Endothelial cell of umbilical vein (primary cell): ENCODE measurements around the gene CAMP. TPM values are rescaled to one million over a fixed set of nuclear protein-coding genes. Genes with fewer than 3 reads are reported as not detected.

Source experiments
- BruUV-seq: library from RNA; stranded (reverse); fragments of 400-500 nt; replicated peaks from 2 replicates; lab custom pipeline; 2021; lab: Mats Ljungman, UMichigan
- CTCF ChIA-PET: fragments of 300-600, 350-600 bp; sonication (Branson Sonifier 250); formaldehyde crosslinking; loops from one replicate; lab custom pipeline; 2021; ENCODE audit warnings: antibody characterized with exemption, inconsistent platforms; lab: Charles Lee
- POLR2A ChIA-PET: fragments of 300-600, 350-600 bp; sonication (Branson Sonifier 250); formaldehyde crosslinking; loops from one replicate; lab custom pipeline; 2021; ENCODE audit warnings: antibody characterized with exemption, inconsistent platforms; lab: Charles Lee
- DNase-seq: peaks from one replicate; pipeline ENCODE4 v3.0.0-alpha.2; 2011; ENCODE audit warnings: low read depth, low spot score
- FAIRE-seq: peaks from 2 replicates; lab custom pipeline; 2011; peaks lifted over from hg19 to GRCh38; lab: Jason Lieb, UNC
- H2AFZ ChIP-seq: 2 replicates; pipeline ENCODE4 v1.6.0; 2012; ENCODE audit warnings: low read depth, low read length, control low read depth, inconsistent platforms
- H3K27ac ChIP-seq: 2 replicates; pipeline ENCODE4 v1.5.1; 2011; ENCODE audit warnings: low read depth, mild to moderate bottlenecking, control low read depth, low read length, moderate library complexity; ENCODE audit not compliant: insufficient read depth
- H3K27me3 ChIP-seq, 2 experiments: 2 replicates each; pipeline versions ENCODE4 v1.6.0 to v1.6.1; 2011; ENCODE audit warnings: low read length in 2 of 2, mixed read lengths in 1 of 2; ENCODE audit not compliant: control insufficient read depth in 2 of 2, insufficient read depth in 2 of 2
- H3K36me3 ChIP-seq, 2 experiments: 2 replicates in 1 of 2; 3 replicates in 1 of 2; pipeline ENCODE4 v1.5.1; 2011; ENCODE audit warnings: low read length in 2 of 2, mild to moderate bottlenecking in 1 of 2, moderate library complexity in 1 of 2; ENCODE audit not compliant: control insufficient read depth in 2 of 2, insufficient read depth in 2 of 2; ENCODE audit errors: extremely low read depth in 1 of 2
- H3K4me1 ChIP-seq: 3 replicates; pipeline ENCODE4 v1.5.1; 2011; ENCODE audit warnings: mild to moderate bottlenecking, low read length; ENCODE audit not compliant: control insufficient read depth, insufficient read depth; ENCODE audit errors: extremely low read depth
- H3K4me2 ChIP-seq: 2 replicates; pipeline ENCODE4 v1.6.1; 2011; ENCODE audit warnings: low read length, control low read depth, mixed read lengths; ENCODE audit not compliant: insufficient read depth
- H3K4me3 ChIP-seq, 3 experiments: fragments of 200-600 bp in 1 of 3; sonication (generic), shearing (Covaris generic) in 1 of 3; replicated peaks in 1 of 3; 2 replicates each; pipeline ENCODE4 v1.5.1; 2011 to 2016; ENCODE audit warnings: control low read depth in 3 of 3, low read length in 3 of 3, mild to moderate bottlenecking in 2 of 3, inconsistent platforms in 1 of 3, low read depth in 1 of 3, moderate library complexity in 1 of 3; ENCODE audit not compliant: insufficient read depth in 1 of 3
- H3K79me2 ChIP-seq: 2 replicates; pipeline ENCODE4 v1.6.0; 2012; ENCODE audit warnings: low read length, inconsistent platforms; ENCODE audit not compliant: control insufficient read depth, insufficient read depth
- H3K9ac ChIP-seq: replicated peaks from 2 replicates; pipeline ENCODE3; 2011; ENCODE audit warnings: low read length, control low read depth; ENCODE audit not compliant: insufficient read depth; ENCODE audit errors: extremely low read depth
- H3K9me1 ChIP-seq: replicated peaks from 3 replicates; pipeline ENCODE4 v1.6.0; 2011; ENCODE audit warnings: mild to moderate bottlenecking, low read length; ENCODE audit not compliant: control insufficient read depth, insufficient read depth; ENCODE audit errors: extremely low read depth
- H3K9me3 ChIP-seq: replicated peaks from 2 replicates; pipeline ENCODE4 v1.5.1; 2012; ENCODE audit warnings: low read length, inconsistent platforms; ENCODE audit not compliant: control insufficient read depth, insufficient read depth
- H4K20me1 ChIP-seq: replicated peaks from 2 replicates; pipeline ENCODE3; 2011; ENCODE audit warnings: mild to moderate bottlenecking, low read length; ENCODE audit not compliant: control insufficient read depth, insufficient read depth; ENCODE audit errors: extremely low read depth
- EZH2 ChIP-seq: IDR thresholded peaks from 2 replicates; pipeline ENCODE4 v1.6.1; 2012; ENCODE audit warnings: borderline replicate concordance, low read depth, mild to moderate bottlenecking, moderate library complexity, low read length, inconsistent platforms; ENCODE audit not compliant: severe bottlenecking
- FOS ChIP-seq: IDR thresholded peaks from 2 replicates; pipeline ENCODE4 v1.6.1; 2011; ENCODE audit warnings: mild to moderate bottlenecking, low read length, moderate library complexity, borderline replicate concordance; ENCODE audit not compliant: insufficient read depth
- GATA2 ChIP-seq: IDR thresholded peaks from 2 replicates; pipeline ENCODE4 v1.7.0; 2011; ENCODE audit warnings: low read depth, mild to moderate bottlenecking, moderate library complexity, mixed read lengths, low read length; ENCODE audit not compliant: insufficient read length, insufficient read depth
- JUN ChIP-seq: IDR thresholded peaks from 2 replicates; pipeline ENCODE4 v1.6.1; 2011; ENCODE audit warnings: borderline replicate concordance, low read depth; ENCODE audit not compliant: insufficient read length, insufficient read depth
- MYC ChIP-seq: IDR thresholded peaks from one replicate; pipeline ENCODE4 v1.6.1; 2011; ENCODE audit warnings: mild to moderate bottlenecking, low read depth, low read length
- POLR2A ChIP-seq: IDR thresholded peaks from 2 replicates; pipeline ENCODE4 v1.6.1; 2012; ENCODE audit warnings: low read depth, mild to moderate bottlenecking, control low read depth, low read length
- POLR2AphosphoS5 ChIP-seq: IDR thresholded peaks from 2 replicates; pipeline ENCODE4 v1.6.1; 2012; ENCODE audit warnings: low read depth, mild to moderate bottlenecking, control low read depth, low read length, moderate library complexity; ENCODE audit not compliant: insufficient read depth
- dilution Hi-C: fragments of 300-500 bp; cut with MboI; formaldehyde crosslinking; loops from one replicate; pipeline ENCODE4 v1.15.0; 2019; ENCODE audit warnings: low sequenced_read_pairs; ENCODE audit not compliant: extremely low pct_ligation_motif_present
- intact Hi-C: fragments of 100-400 bp; cut with micrococcal nuclease; formaldehyde crosslinking; loops from one replicate; pipeline ENCODE4 v1.10.0; 2022
- polyA plus RNA-seq, 4 experiments: library from polyadenylated mRNA; depleted of rRNA in 3 of 4; stranded (reverse) in 3 of 4; unstranded in 1 of 4; fragments of >200 nt; gene quantifications; 2 replicates each; pipeline versions ENCODE4 v1.2.1 to v1.2.3, GENCODE V29; 2011 to 2012; ENCODE audit warnings: missing spikeins in 1 of 4
- total RNA-seq: library from RNA; stranded (reverse); gene quantifications from 2 replicates; pipeline ENCODE4 v1.2.3, GENCODE V29; 2021
- TF ChIP-seq, protein P1 (sequence below): IDR thresholded peaks from 2 replicates; pipeline ENCODE4 v1.6.1; 2011; ENCODE audit not compliant: insufficient read depth, insufficient read length
- TF ChIP-seq, protein P2 (sequence below), 2 donors: IDR thresholded peaks; 1 replicate in 1 of 2; 2 replicates in 1 of 2; pipeline ENCODE4 v1.5.1; 2011; ENCODE audit warnings: low read length in 2 of 2, mild to moderate bottlenecking in 2 of 2, moderate library complexity in 2 of 2, control low read depth in 1 of 2, inconsistent platforms in 1 of 2, low read depth in 1 of 2; ENCODE audit not compliant: insufficient read depth in 1 of 2; ENCODE audit errors: extremely low read depth in 1 of 2

The CAMP gene
- total and polyA plus RNA-seq, 2 donors (not counting 3 experiments of a cell fraction or from before 2014, with no cell fraction given), result not detected

DNA sequence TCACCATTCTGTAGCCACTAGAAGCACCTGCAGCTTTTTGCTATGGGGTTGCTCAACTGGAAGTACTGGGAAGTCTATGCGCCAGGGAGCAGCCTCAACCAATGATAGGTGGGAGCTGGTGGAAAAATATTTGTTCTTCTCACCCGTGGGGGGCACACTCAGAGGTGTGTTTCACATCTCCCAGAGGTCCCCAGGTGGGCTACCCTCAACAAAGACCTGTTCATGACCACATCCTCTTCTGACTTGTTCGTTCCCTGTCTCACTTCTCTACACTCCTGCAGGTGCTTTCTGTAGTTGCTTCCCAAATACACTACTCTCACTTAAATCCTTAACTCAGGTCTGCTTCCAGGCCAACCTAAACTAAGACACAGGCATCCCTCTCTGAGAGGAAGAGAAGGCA is 3.6 kb downstream of the CAMP start:
- dilution Hi-C loops (no loop called here), intact Hi-C loops (no loop called here)
- Histone ChIP-seq H2AFZ (no peak overlapping the region), H3K79me2 (no peaks in the 10 kb centered on the region), H3K27ac (no peak overlapping the region), H3K4me3 (no peak overlapping the region), H4K20me1 (no peaks in the 10 kb centered on the region), H3K9ac (no peak overlapping the region), H3K9me1 (no peaks in the 10 kb centered on the region), H3K4me2 (no peak overlapping the region), H3K4me1 (no peaks in the 10 kb centered on the region), H3K9me3 (no peaks in the 10 kb centered on the region), H3K27me3 (no peaks in the 10 kb centered on the region), H3K36me3 (no peaks in the 10 kb centered on the region)
- TF ChIP-seq GATA2 (no peak), EZH2 (no peak), POLR2A (no peak), FOS (no peak), MYC (no peak), JUN (no peak), POLR2AphosphoS5 (no peak)
- TF ChIP-seq, protein P1, sequence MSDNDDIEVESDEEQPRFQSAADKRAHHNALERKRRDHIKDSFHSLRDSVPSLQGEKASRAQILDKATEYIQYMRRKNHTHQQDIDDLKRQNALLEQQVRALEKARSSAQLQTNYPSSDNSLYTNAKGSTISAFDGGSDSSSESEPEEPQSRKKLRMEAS, result no peak
- TF ChIP-seq, protein P2, sequence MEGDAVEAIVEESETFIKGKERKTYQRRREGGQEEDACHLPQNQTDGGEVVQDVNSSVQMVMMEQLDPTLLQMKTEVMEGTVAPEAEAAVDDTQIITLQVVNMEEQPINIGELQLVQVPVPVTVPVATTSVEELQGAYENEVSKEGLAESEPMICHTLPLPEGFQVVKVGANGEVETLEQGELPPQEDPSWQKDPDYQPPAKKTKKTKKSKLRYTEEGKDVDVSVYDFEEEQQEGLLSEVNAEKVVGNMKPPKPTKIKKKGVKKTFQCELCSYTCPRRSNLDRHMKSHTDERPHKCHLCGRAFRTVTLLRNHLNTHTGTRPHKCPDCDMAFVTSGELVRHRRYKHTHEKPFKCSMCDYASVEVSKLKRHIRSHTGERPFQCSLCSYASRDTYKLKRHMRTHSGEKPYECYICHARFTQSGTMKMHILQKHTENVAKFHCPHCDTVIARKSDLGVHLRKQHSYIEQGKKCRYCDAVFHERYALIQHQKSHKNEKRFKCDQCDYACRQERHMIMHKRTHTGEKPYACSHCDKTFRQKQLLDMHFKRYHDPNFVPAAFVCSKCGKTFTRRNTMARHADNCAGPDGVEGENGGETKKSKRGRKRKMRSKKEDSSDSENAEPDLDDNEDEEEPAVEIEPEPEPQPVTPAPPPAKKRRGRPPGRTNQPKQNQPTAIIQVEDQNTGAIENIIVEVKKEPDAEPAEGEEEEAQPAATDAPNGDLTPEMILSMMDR (IDR thresholded peaks at IDR 0.05; ENCODE audit: extremely low read depth in 1 of 2, insufficient read depth in 1 of 2, low read depth in 1 of 2, low read length in 2 of 2), result no peak
- CTCF ChIA-PET, result interaction anchor here (1.7 to 16.0 kb wide), 2 partner anchors 32 to 210 kb away, joined by 8 to 296 read pairs; no protein-coding TSS in a partner anchor
- POLR2A ChIA-PET, result no interaction called here
- FAIRE-seq (no peak), DNase-seq (no peak)
- BruUV-seq, result no TSS peak
